Karpas-422 (cell line): ENCODE data around the gene ZNF763. TPM values are rescaled to one million over a fixed set of nuclear protein-coding genes. Genes with fewer than 3 reads are reported as not detected.

Source experiments
- DNase-seq: peaks from one replicate; pipeline ENCODE4 v3.0.0-alpha.2; 2015
- H2AFZ ChIP-seq: fragments of 200-600 bp; sonication (generic); 2 replicates; pipeline ENCODE4 v1.6.1; 2014; ENCODE audit warnings: antibody characterized with exemption, low read length, mixed read lengths
- H3K27ac ChIP-seq: fragments of 200-600 bp; sonication (generic); 2 replicates; pipeline ENCODE4 v1.5.1; 2014; ENCODE audit warnings: mild to moderate bottlenecking, low read length, moderate library complexity
- H3K27me3 ChIP-seq: fragments of 200-600 bp; sonication (generic); 2 replicates; pipeline ENCODE4 v1.6.1; 2014; ENCODE audit warnings: low read length, mixed read lengths
- H3K36me3 ChIP-seq: fragments of 200-600 bp; sonication (generic); 2 replicates; pipeline ENCODE4 v1.6.1; 2014; ENCODE audit warnings: low read length, mixed read lengths; ENCODE audit not compliant: insufficient read depth
- H3K4me1 ChIP-seq: fragments of 200-600 bp; sonication (generic); 2 replicates; pipeline ENCODE4 v1.6.1; 2014; ENCODE audit warnings: mild to moderate bottlenecking, low read length, mixed read lengths
- H3K4me2 ChIP-seq: fragments of 200-600 bp; sonication (generic); 2 replicates; pipeline ENCODE4 v1.6.1; 2014; ENCODE audit warnings: low read length, low read depth, mild to moderate bottlenecking; ENCODE audit not compliant: poor library complexity, severe bottlenecking
- H3K4me3 ChIP-seq: fragments of 200-600 bp; sonication (generic); 2 replicates; pipeline ENCODE4 v1.5.1; 2014; ENCODE audit warnings: mild to moderate bottlenecking, antibody characterized with exemption, low read length, mixed read lengths
- H3K79me2 ChIP-seq: fragments of 200-600 bp; sonication (generic); 2 replicates; pipeline ENCODE4 v1.6.1; 2014; ENCODE audit warnings: mild to moderate bottlenecking, low read length, mixed read lengths
- H3K9ac ChIP-seq: fragments of 200-600 bp; sonication (generic); 2 replicates; pipeline ENCODE4 v1.6.0; 2014; ENCODE audit warnings: low read length
- H3K9me2 ChIP-seq: fragments of 200-600 bp; sonication (generic), shearing (Covaris generic); replicated peaks from 2 replicates; pipeline ENCODE4 v1.6.0; 2014; ENCODE audit warnings: mild to moderate bottlenecking, low read length, moderate library complexity; ENCODE audit not compliant: insufficient read depth
- H3K9me3 ChIP-seq: fragments of 300-700, 200-600 bp; sonication (generic); 2 replicates; pipeline ENCODE4 v1.6.1; 2014; ENCODE audit warnings: low read length, mixed read lengths
- H4K20me1 ChIP-seq: fragments of 200-600 bp; sonication (generic); 2 replicates; pipeline ENCODE4 v1.6.1; 2014; ENCODE audit warnings: mild to moderate bottlenecking, antibody characterized with exemption, low read length, low read depth; ENCODE audit not compliant: insufficient read depth
- small RNA-seq: library from RNA; depleted of rRNA; stranded (forward); fragments of <200 nt; gene quantifications from one replicate; pipeline ENCODE3, GENCODE V24; 2014
- total RNA-seq: library from RNA; depleted of rRNA; stranded (reverse); fragments of >200 nt; shearing (Covaris generic); gene quantifications from 2 replicates; pipeline ENCODE4 v1.2.3, GENCODE V29; 2014; ENCODE audit warnings: low replicate concordance; rRNA removed

Gene ZNF763
- total RNA-seq, 1 experiment from 2014 or later: 9.2 TPM

- H3K9me2 ChIP-seq: no peaks in the 10 kb centered on the region
These were observed 30.3 kb downstream of the ZNF763 start for GRCh38 chr19:11995174-11995573.

GRCh38 chr19:12000152-12000981, 35.5 kb downstream of the ZNF763 start:
- no peak overlapping the region for H3K9ac ChIP-seq
- no peak overlapping the region for H3K4me3 ChIP-seq
- peaks cover 62% of the 10 kb centered on the region for H3K79me2 ChIP-seq
- no peaks in the 10 kb centered on the region for H3K9me2 ChIP-seq
- H2AFZ ChIP-seq: no peak overlapping the region
- no peak overlapping the region for H3K4me2 ChIP-seq
- H3K9me3 ChIP-seq: peaks cover 18% of the 10 kb centered on the region
- no peak overlapping the region for H3K27ac ChIP-seq
- no peak for DNase-seq
- peaks cover 5% of the 10 kb centered on the region for H3K4me1 ChIP-seq
- no peaks in the 10 kb centered on the region for H3K27me3 ChIP-seq
- no peaks in the 10 kb centered on the region for H4K20me1 ChIP-seq
- peaks cover 63% of the 10 kb centered on the region for H3K36me3 ChIP-seq

More at GRCh38 chr19:11995174-11995573, 30.3 kb downstream of the ZNF763 start:
- Histone ChIP-seq H3K27me3 (no peaks in the 10 kb centered on the region), H2AFZ (no peak overlapping the region), H3K36me3 (peaks cover 73% of the 10 kb centered on the region), H4K20me1 (no peaks in the 10 kb centered on the region), H3K79me2 (peaks cover 93% of the 10 kb centered on the region), H3K9me3 (peaks cover 21% of the 10 kb centered on the region), H3K27ac (no peak overlapping the region), H3K4me2 (no peak overlapping the region), H3K4me1 (peaks cover 4% of the 10 kb centered on the region), H3K4me3 (no peak overlapping the region), H3K9ac (no peak overlapping the region)
- DNase-seq: no peak

- Histone ChIP-seq H3K4me3 (no peak overlapping the region), H4K20me1 (no peaks in the 10 kb centered on the region), H3K4me2 (no peak overlapping the region), H3K4me1 (no peaks in the 10 kb centered on the region), H3K27me3 (no peaks in the 10 kb centered on the region), H3K36me3 (peaks cover 68% of the 10 kb centered on the region), H2AFZ (no peak overlapping the region), H3K79me2 (peaks cover 24% of the 10 kb centered on the region; the same call in 1 of the 2 replicates), H3K9me3 (peaks cover 42% of the 10 kb centered on the region), H3K9ac (no peak overlapping the region), H3K27ac (no peak overlapping the region), H3K9me2 (no peaks in the 10 kb centered on the region)
- DNase-seq: peak; percentile 37
These were observed 50.3 kb downstream of the ZNF763 start for GRCh38 chr19:12015015-12015752.

GRCh38 chr19:12015753-12016116, 50.9 kb downstream of the ZNF763 start:
- Histone ChIP-seq H3K4me3 (no peak overlapping the region), H4K20me1 (no peaks in the 10 kb centered on the region), H2AFZ (no peak overlapping the region), H3K4me2 (no peak overlapping the region), H3K9ac (no peak overlapping the region), H3K27me3 (no peaks in the 10 kb centered on the region), H3K9me2 (no peaks in the 10 kb centered on the region), H3K4me1 (no peaks in the 10 kb centered on the region), H3K27ac (no peak overlapping the region), H3K79me2 (peaks cover 24% of the 10 kb centered on the region; the same call in 1 of the 2 replicates), H3K36me3 (peaks cover 68% of the 10 kb centered on the region), H3K9me3 (peaks cover 45% of the 10 kb centered on the region)
- peak; percentile 48 for DNase-seq

Small RNA genes lying within 50 kb of the gene (small RNA-seq; reads per million reads assigned to genes)
- gene RNA5SP464 (not detected), gene RNA5SP465 (not detected)

Other genes starting within 250 kb of the ZNF763 start
- gene ZNF823, start 226.1 kb upstream of the ZNF763 start, total RNA-seq: 5.9 and 8.8 TPM in 2 replicates
- gene ZNF441, start 198.0 kb upstream of the ZNF763 start, total RNA-seq: 15.8 and 16.4 TPM in 2 replicates
- gene ZNF491, start 166.5 kb upstream of the ZNF763 start, total RNA-seq: 2.2 and 3.1 TPM in 2 replicates
- 19.2 and 19.6 TPM in 2 replicates for gene ZNF440, start 150.8 kb upstream of the ZNF763 start, total RNA-seq
- gene ZNF439, start 116.3 kb upstream of the ZNF763 start, total RNA-seq: 16.5 and 19.4 TPM in 2 replicates
- gene ZNF69, start 77.3 kb upstream of the ZNF763 start, total RNA-seq: 6.6 and 12.9 TPM in 2 replicates
- 15.8 and 29.9 TPM in 2 replicates for gene ZNF700, start 39.9 kb upstream of the ZNF763 start, total RNA-seq
- 4.4 and 6.0 TPM in 2 replicates for gene ZNF433, start 70.6 kb downstream of the ZNF763 start, total RNA-seq
- gene ZNF878, start 87.9 kb downstream of the ZNF763 start, total RNA-seq: 0.71 and 0.79 TPM in 2 replicates
- 7.0 and 11.7 TPM in 2 replicates for gene ZNF844, start 99.7 kb downstream of the ZNF763 start, total RNA-seq
- gene ZNF20, start 175.3 kb downstream of the ZNF763 start, total RNA-seq: 6.2 and 10.0 TPM in 2 replicates
- 3.9 and 9.7 TPM in 2 replicates for gene ZNF625, start 191.7 kb downstream of the ZNF763 start, total RNA-seq
- gene ZNF136, start 198.1 kb downstream of the ZNF763 start, total RNA-seq: 10.1 and 11.1 TPM in 2 replicates